Right atrium auricular region (tissue), 2 donors: ENCODE results near the gene ALMS1. TPM values are rescaled to one million over a fixed set of nuclear protein-coding genes. Genes with fewer than 3 reads are reported as not detected.
A peak's percentile ranks its signal among the peaks of the same experiment; 100 is the strongest.
"Not testable (repeated sequence)": the region's sequence is repeated elsewhere in the genome, so short reads cannot be mapped to it uniquely, and the experiment has no call there.

ENCODE experiments used
- DNase-seq: peaks from one replicate; pipeline ENCODE4 v3.0.0-alpha.2; 2019; ENCODE audit warnings: low spot score
- H3K27ac ChIP-seq, 2 donors: fragments of 200-600 bp; sonication (generic); 1 replicate in 1 of 2; 2 replicates in 1 of 2; pipeline ENCODE4 v1.5.1; 2016 to 2019
- H3K27me3 ChIP-seq, 2 donors: fragments of 200-600 bp; sonication (generic); one replicate each; pipeline versions ENCODE4 v1.5.1 to v1.6.0; 2017 to 2019
- H3K36me3 ChIP-seq: fragments of 200-600 bp; sonication (generic); one replicate; pipeline ENCODE4 v1.5.1; 2016
- H3K4me1 ChIP-seq, 2 donors: fragments of 200-600 bp; sonication (generic); one replicate each; pipeline versions ENCODE4 v1.5.1 to v1.6.0; 2017 to 2019
- H3K4me3 ChIP-seq, 2 donors: fragments of 200-600 bp; sonication (generic); 1 replicate in 1 of 2; 2 replicates in 1 of 2; pipeline ENCODE4 v1.5.1; 2017 to 2019; ENCODE audit warnings: mild to moderate bottlenecking in 1 of 2, moderate library complexity in 1 of 2
- H3K9me3 ChIP-seq, 2 donors: fragments of 200-600 bp; sonication (generic); one replicate each; pipeline ENCODE4 v1.5.1; 2019
- total RNA-seq, 2 donors: library from RNA; depleted of rRNA; stranded (reverse); fragments of >200 nt; gene quantifications; one replicate each; pipeline ENCODE4 v1.1.0, GENCODE V29; 2016
- TF ChIP-seq, protein P1 (sequence below), 2 donors: fragments of 200-600 bp; sonication (generic); IDR thresholded peaks; one replicate each; pipeline ENCODE4 v1.5.1; 2019; ENCODE audit warnings: antibody characterized with exemption in 2 of 2

Gene ALMS1
- total RNA-seq, 2 donors from 2014 or later: 8.7 to 14.9 TPM

GRCh38 chr2:73628493-73628892 lies 242.9 kb downstream of the ALMS1 start:
- H3K4me1 ChIP-seq, H3K36me3 ChIP-seq, DNase-seq, H3K9me3 ChIP-seq, H3K27ac ChIP-seq, H3K4me3 ChIP-seq, H3K27me3 ChIP-seq: not testable (repeated sequence)

DNA sequence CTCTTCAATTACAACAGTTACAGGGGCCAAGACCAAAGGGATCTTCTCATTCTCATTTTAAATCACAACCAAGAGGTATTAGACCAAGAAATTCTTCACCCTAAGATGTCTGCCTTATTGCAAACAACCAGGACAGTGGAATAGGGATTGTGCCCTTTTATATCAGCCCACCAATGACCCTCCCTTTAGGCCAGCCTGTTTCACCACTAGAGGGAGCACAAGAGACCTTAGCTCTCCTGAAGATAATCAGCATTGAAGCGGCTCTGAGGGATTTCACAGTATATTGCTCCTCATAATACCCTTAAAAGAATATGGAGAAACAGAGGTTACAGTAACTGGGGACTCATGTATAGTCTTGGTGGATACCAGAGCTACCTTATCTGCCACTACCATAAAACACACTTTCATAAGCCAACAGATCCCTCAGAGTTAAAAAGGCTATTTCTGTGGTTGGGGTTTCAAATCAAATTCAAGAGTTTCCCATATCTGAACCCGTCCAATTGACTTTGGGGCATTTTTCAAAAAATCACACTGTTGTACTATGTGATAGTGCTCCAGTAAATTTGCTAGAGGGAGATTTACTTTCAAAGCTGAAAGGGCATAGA lies 245.1 kb downstream of the ALMS1 start:
- H3K4me1 ChIP-seq, H3K4me3 ChIP-seq, DNase-seq, H3K9me3 ChIP-seq, H3K27me3 ChIP-seq, H3K27ac ChIP-seq, H3K36me3 ChIP-seq: not testable (repeated sequence)
- TF ChIP-seq, protein P1, sequence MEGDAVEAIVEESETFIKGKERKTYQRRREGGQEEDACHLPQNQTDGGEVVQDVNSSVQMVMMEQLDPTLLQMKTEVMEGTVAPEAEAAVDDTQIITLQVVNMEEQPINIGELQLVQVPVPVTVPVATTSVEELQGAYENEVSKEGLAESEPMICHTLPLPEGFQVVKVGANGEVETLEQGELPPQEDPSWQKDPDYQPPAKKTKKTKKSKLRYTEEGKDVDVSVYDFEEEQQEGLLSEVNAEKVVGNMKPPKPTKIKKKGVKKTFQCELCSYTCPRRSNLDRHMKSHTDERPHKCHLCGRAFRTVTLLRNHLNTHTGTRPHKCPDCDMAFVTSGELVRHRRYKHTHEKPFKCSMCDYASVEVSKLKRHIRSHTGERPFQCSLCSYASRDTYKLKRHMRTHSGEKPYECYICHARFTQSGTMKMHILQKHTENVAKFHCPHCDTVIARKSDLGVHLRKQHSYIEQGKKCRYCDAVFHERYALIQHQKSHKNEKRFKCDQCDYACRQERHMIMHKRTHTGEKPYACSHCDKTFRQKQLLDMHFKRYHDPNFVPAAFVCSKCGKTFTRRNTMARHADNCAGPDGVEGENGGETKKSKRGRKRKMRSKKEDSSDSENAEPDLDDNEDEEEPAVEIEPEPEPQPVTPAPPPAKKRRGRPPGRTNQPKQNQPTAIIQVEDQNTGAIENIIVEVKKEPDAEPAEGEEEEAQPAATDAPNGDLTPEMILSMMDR (IDR thresholded peaks at IDR 0.05): peak; percentile 19 to 50

DNA sequence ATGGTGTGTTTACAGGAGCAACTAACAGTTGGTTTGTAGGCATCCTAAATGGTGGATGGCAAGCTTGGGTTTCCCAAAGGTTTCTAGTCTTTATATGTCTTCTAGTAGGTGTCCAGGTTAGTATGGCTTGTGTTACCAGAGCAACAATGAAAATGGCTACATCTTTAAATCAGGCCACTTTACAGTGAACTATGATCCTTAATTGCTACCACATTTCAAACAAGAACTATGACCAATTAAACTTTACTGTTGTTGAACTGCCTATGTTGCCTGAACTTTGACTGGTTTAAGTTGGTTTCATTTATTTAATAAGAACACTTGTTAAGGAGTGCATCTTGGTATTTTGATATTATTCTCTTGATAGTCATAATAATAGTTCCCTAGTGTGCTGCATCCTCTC lies 251.3 kb downstream of the ALMS1 start:
- not testable (repeated sequence) for H3K9me3 ChIP-seq, H3K4me3 ChIP-seq, H3K27me3 ChIP-seq, H3K27ac ChIP-seq, H3K36me3 ChIP-seq, H3K4me1 ChIP-seq, DNase-seq

- H3K9me3 ChIP-seq: no peaks in the 10 kb centered on the region
Observed at GRCh38 chr2:73638429-73638828, 252.8 kb downstream of the ALMS1 start.

DNA sequence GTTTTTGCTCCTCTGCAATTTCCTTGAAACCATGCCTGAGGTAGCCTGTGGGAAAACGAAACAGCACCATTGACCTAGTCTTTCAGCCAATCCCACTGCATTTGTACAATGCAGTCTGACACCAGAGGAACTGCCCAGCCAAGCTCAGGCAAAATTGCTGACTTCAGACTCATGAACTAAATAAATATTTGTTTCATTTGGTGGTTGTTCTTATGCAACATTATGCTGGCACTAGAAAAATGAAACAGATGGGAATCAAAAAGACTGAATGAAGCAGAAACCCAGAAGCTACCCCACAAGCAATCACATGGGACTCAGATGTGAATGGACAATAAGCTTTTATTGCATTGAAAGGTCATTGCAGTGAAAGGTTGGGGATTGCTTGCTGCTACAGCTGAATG lies 254.9 kb downstream of the ALMS1 start:
- no peak for DNase-seq
- TF ChIP-seq, protein P1 (IDR thresholded peaks at IDR 0.05): no peak

More at GRCh38 chr2:73638429-73638828, 252.8 kb downstream of the ALMS1 start:
- no peak for DNase-seq
- no peak overlapping the region for H3K27ac ChIP-seq
- TF ChIP-seq, protein P1 (IDR thresholded peaks at IDR 0.05): no peak
- no peak overlapping the region for H3K4me3 ChIP-seq
- H3K36me3 ChIP-seq: no peaks in the 10 kb centered on the region
- no peaks in the 10 kb centered on the region for H3K4me1 ChIP-seq
- H3K27me3 ChIP-seq: no peaks in the 10 kb centered on the region

DNA sequence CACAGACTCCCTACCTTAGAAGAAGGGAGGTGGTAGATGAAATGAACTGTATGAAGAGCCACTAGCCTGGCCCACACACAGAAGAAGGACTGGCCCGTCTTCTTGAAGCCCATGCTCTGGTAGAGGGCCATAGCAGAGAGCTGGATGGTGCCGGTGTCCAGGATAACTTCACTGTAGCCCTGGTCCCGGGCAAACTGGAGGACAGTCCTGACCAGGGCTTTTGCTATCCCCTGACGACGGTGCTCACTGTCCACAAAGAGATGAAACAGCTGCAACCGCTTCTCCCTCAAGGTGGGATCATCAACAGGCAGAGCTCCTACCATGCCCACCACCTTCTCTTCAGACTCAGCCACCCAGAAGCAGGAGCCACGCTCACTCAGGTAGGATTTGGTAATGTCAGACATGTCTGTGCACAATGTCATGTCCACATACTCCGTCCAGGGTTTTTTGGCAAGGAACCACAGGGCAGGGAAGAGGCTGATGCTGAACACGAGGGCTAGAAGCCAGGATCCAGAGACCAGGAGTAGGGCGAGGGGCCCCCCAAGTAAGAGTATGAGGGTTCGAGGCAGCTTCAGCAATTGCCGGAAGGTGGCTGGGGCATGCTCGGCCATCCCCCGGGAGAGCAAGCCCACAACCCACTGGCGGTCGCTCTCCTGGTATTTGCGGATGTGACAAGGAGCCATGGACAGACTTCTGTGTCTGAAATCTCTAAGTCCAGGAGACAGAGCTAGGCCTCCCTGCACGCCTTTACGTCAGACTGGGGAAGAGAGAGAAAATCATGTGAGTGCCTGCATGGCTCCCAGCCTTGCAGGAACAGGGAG lies 255.5 kb downstream of the ALMS1 start:
- Histone ChIP-seq H3K27ac (no peak overlapping the region), H3K36me3 (no peaks in the 10 kb centered on the region), H3K4me1 (no peaks in the 10 kb centered on the region), H3K27me3 (no peaks in the 10 kb centered on the region), H3K4me3 (no peak overlapping the region), H3K9me3 (no peaks in the 10 kb centered on the region)
- TF ChIP-seq, protein P1 (IDR thresholded peaks at IDR 0.05): no peak
- no peak for DNase-seq

More for the DNA sequence above, 254.9 kb downstream of the ALMS1 start:
- Histone ChIP-seq H3K27ac (no peak overlapping the region), H3K4me1 (no peaks in the 10 kb centered on the region), H3K36me3 (no peaks in the 10 kb centered on the region), H3K27me3 (no peaks in the 10 kb centered on the region), H3K4me3 (no peak overlapping the region), H3K9me3 (no peaks in the 10 kb centered on the region)

DNA sequence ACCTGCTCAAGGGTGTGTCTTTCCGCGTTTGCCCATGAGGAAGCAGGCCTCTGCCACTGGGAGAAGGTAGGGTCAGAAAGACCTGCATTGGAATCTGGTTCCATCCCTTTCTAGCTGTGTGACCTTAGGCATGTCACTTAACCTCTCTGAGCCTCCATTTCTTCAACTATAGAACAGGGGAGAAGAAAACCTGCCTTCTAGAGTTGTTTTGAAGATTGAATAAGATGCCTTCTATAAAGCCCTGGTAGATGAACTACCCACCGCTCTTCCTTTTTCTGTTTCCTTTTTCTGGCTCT lies 256.1 kb downstream of the ALMS1 start:
- no peaks in the 10 kb centered on the region for H3K9me3 ChIP-seq
- H3K4me1 ChIP-seq: no peaks in the 10 kb centered on the region
- TF ChIP-seq, protein P1 (IDR thresholded peaks at IDR 0.05): no peak
- no peaks in the 10 kb centered on the region for H3K27me3 ChIP-seq
- no peak overlapping the region for H3K27ac ChIP-seq
- no peak for DNase-seq
- H3K36me3 ChIP-seq: no peaks in the 10 kb centered on the region
- H3K4me3 ChIP-seq: no peak overlapping the region
